Ishikawa (cell line): ENCODE data around the gene FGGY.

Experiments used
- CEBPB ChIP-seq: IDR thresholded peaks from 2 replicates; pipeline ENCODE4 v1.6.1; 2012
- CREB1 ChIP-seq: IDR thresholded peaks from 2 replicates; pipeline ENCODE4 v1.6.1; 2012; ENCODE audit warnings: low read depth
- EGR1 ChIP-seq: IDR thresholded peaks from 2 replicates; pipeline ENCODE4 v1.6.1; 2012
- EP300 ChIP-seq: IDR thresholded peaks from 2 replicates; pipeline ENCODE4 v1.6.1; 2012; ENCODE audit warnings: borderline replicate concordance
- FOXM1 ChIP-seq: IDR thresholded peaks from 2 replicates; pipeline ENCODE4 v1.6.1; 2012; ENCODE audit warnings: low read depth, borderline replicate concordance
- MAX ChIP-seq: IDR thresholded peaks from 2 replicates; pipeline ENCODE4 v1.6.1; 2012
- NFIC ChIP-seq: IDR thresholded peaks from 2 replicates; pipeline ENCODE4 v1.6.1; 2012
- RAD21 ChIP-seq: IDR thresholded peaks from 2 replicates; pipeline ENCODE4 v1.6.1; 2012; ENCODE audit warnings: low read depth
- TAF1 ChIP-seq: IDR thresholded peaks from 2 replicates; pipeline ENCODE4 v1.6.1; 2012; ENCODE audit warnings: low read depth, mild to moderate bottlenecking
- TCF12 ChIP-seq: IDR thresholded peaks from 2 replicates; pipeline ENCODE4 v1.6.1; 2012; ENCODE audit warnings: low read depth
- TEAD4 ChIP-seq: IDR thresholded peaks from 2 replicates; pipeline ENCODE4 v1.6.1; 2012
- USF1 ChIP-seq: IDR thresholded peaks from 2 replicates; pipeline ENCODE4 v1.6.1; 2012
- YY1 ChIP-seq: IDR thresholded peaks from 2 replicates; pipeline ENCODE4 v1.6.1; 2012; ENCODE audit warnings: low read depth
- ZBTB7A ChIP-seq: IDR thresholded peaks from 2 replicates; pipeline ENCODE4 v1.6.1; 2012; ENCODE audit warnings: low read depth
- TF ChIP-seq, protein P1 (sequence below): IDR thresholded peaks from 2 replicates; pipeline ENCODE4 v1.6.1; 2012; ENCODE audit warnings: low read depth, mild to moderate bottlenecking

FGGY gene

GRCh38 chr1:59411147-59411546 lies 114.3 kb downstream of the FGGY start:
- TF ChIP-seq EGR1 (no peak), TAF1 (no peak)

DNA sequence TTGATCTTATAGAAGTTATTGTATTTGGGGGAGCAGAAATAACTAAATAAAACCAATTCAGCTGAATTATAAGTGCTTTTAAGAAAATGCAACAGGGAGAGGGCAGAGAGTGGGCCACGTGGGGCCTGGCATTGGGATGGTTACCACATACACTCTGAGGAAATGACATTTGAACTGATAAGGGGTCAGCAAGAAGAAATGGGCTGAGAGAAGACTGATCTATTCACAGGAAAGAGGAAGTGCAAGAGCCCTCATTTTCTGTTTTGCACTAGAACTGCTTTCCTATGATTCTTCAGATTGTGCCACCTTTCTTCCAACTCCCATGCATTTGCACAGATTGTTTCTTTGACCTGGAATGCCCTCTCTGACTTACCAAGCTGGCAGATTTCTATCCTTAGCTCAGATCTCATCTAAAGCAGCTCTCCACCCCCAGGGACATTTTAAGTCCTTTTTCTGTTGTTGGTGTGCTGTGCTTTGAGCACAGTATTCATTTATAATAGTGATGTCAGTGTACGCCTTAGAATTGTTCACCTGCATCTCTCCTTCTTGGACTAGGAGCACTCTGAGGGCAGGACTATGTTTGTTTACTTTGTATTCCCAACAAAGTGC lies 115.9 kb downstream of the FGGY start:
- TF ChIP-seq USF1, result no peak
- TF ChIP-seq EP300, result no peak
- TF ChIP-seq MAX, result no peak
- TF ChIP-seq NFIC, result no peak
- no peak for TF ChIP-seq RAD21
- TF ChIP-seq CEBPB, result no peak
- no peak for TF ChIP-seq EGR1
- no peak for TF ChIP-seq YY1
- TF ChIP-seq, protein P1, sequence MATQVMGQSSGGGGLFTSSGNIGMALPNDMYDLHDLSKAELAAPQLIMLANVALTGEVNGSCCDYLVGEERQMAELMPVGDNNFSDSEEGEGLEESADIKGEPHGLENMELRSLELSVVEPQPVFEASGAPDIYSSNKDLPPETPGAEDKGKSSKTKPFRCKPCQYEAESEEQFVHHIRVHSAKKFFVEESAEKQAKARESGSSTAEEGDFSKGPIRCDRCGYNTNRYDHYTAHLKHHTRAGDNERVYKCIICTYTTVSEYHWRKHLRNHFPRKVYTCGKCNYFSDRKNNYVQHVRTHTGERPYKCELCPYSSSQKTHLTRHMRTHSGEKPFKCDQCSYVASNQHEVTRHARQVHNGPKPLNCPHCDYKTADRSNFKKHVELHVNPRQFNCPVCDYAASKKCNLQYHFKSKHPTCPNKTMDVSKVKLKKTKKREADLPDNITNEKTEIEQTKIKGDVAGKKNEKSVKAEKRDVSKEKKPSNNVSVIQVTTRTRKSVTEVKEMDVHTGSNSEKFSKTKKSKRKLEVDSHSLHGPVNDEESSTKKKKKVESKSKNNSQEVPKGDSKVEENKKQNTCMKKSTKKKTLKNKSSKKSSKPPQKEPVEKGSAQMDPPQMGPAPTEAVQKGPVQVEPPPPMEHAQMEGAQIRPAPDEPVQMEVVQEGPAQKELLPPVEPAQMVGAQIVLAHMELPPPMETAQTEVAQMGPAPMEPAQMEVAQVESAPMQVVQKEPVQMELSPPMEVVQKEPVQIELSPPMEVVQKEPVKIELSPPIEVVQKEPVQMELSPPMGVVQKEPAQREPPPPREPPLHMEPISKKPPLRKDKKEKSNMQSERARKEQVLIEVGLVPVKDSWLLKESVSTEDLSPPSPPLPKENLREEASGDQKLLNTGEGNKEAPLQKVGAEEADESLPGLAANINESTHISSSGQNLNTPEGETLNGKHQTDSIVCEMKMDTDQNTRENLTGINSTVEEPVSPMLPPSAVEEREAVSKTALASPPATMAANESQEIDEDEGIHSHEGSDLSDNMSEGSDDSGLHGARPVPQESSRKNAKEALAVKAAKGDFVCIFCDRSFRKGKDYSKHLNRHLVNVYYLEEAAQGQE, result no peak

DNA sequence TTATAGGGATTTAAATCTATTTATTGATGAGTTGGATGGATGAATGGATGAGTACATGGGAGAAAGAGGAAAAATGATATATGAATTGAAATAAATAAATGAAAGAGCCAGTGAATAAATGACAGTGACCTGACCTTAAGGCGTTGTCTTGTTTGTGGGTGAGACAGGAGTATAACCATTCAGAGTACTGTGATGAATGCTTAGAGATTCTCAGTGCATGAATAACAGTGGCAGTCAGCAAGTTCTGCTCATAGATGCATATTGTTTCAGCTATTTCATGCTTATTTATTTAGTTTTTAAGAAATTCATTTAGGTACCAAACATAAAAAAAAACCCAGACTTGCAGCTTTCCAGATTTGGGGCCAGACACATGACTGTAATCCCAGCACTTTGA lies 116.4 kb downstream of the FGGY start:
- TF ChIP-seq NFIC (no peak), TCF12 (no peak), FOXM1 (no peak), EP300 (no peak), ZBTB7A (no peak), CREB1 (no peak), CEBPB (no peak), TEAD4 (no peak), EGR1 (no peak), YY1 (no peak), TAF1 (no peak), USF1 (no peak), RAD21 (no peak)
- TF ChIP-seq, protein P1, result no peak

DNA sequence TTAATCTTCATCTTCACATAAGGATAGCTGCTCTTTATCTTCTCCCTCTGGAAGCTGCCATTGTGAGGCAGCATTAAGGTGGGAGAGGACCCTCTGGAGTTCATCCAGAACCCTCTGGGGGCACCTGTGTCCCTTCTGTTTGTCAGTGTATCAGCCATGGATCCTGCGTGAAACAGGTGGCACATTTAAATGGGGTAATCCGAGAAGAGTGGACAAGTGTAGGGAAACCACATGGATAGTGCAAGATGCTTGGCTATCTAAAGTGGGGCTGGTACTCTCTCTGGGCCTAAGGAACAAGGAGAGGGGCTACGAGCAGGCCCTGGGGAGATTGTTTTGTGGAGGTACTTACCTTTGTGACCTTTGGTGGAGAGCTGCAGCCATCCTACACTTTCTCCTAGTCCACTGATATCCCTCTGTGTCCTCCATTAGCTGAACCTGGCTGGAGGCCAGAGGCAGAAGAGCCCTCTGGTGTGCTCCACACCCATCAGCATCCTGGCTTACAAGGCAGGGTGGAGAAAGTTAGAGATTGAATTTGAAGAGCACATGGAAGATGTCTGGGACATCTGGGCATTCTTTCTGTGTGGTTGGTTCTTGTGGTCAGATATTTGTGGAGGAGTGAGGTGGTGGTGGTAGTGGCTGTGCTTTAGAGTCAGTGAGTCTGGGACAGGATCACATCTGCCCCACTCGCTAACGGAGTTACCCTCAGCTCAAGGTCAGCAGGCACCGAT lies 117.7 kb downstream of the FGGY start:
- TF ChIP-seq CEBPB (no peak), TEAD4 (no peak), RAD21 (no peak), CREB1 (no peak), ZBTB7A (no peak), MAX (no peak), EP300 (no peak), NFIC (no peak), FOXM1 (no peak), YY1 (no peak)
- TF ChIP-seq, protein P1, result no peak
